T-helper 1 cell (primary cell): ENCODE data around the gene KLK7.

Source experiments
- DNase-seq, 5 donors: peaks; one replicate each; pipeline ENCODE4 v3.0.0-alpha.2; 2012 to 2020

The KLK7 gene

DNA sequence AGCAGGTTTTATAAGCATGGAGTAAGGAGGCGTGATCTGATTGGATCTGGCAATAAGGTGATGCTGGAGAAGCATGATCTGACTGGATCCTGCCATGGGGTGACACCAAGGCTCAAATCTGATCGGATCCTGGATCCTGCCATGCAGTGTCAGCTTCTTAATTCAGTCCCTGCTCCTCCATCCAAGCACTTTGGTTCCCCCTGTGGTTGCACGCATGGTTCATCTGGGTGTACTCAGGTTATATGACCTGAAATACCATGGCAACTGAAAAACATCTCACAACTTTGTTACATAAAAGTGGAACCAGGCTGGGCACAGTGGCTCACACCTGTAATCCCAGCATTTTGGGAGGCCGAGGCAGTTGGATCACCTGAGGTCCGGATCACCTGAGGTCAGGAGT is 54.9 kb downstream of the KLK7 start:
- no peak for DNase-seq
